ENCODE data around the gene HOXD8.

Gene HOXD8

GRCh38 chr2:176146101-176146500, 16.6 kb downstream of the HOXD8 start:
- no peak for TF ChIP-seq CTCF (IDR thresholded peaks at IDR 0.05; ENCODE audit: extremely low read depth, missing control alignments)
- no peak for DNase-seq (ENCODE audit: low spot score)

GRCh38 chr2:176146645-176147044, 17.1 kb downstream of the HOXD8 start:
- DNase-seq (ENCODE audit: low spot score) = no peak

DNA sequence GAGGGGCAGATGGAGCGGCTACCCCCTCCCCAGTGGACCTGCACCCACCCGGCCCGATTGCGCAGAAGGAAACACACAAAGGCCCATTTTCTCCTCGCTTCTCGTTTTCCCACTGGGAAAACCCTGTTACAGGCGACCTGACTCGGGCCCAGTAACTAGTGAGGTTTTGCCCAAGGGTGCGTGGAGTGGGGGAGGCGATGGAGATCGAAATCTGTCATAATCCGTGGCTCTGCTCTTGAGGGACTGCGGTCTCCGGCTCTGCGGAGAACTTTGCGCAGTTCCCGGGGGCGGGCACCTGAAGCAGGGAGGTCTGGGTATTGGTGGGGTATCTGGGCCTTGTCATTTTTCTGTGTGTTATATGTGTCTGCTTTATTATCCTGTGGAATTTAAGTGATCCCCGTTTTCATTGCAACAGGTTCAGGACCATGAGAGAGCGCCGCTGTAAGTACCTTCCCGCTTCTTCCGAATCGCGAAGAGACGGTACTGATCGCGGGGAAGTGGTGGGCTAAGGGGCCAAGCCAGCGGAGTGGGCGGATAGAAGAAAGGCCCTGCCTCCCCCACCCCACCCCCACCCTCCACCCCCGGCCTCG, 17.8 kb downstream of the HOXD8 start:
- no peak for TF ChIP-seq CTCF (IDR thresholded peaks at IDR 0.05; ENCODE audit: extremely low read depth, missing control alignments)
- DNase-seq (ENCODE audit: low spot score) = no peak

More at GRCh38 chr2:176146645-176147044, 17.1 kb downstream of the HOXD8 start:
- TF ChIP-seq CTCF (IDR thresholded peaks at IDR 0.05; ENCODE audit: extremely low read depth, missing control alignments) = no peak

DNA sequence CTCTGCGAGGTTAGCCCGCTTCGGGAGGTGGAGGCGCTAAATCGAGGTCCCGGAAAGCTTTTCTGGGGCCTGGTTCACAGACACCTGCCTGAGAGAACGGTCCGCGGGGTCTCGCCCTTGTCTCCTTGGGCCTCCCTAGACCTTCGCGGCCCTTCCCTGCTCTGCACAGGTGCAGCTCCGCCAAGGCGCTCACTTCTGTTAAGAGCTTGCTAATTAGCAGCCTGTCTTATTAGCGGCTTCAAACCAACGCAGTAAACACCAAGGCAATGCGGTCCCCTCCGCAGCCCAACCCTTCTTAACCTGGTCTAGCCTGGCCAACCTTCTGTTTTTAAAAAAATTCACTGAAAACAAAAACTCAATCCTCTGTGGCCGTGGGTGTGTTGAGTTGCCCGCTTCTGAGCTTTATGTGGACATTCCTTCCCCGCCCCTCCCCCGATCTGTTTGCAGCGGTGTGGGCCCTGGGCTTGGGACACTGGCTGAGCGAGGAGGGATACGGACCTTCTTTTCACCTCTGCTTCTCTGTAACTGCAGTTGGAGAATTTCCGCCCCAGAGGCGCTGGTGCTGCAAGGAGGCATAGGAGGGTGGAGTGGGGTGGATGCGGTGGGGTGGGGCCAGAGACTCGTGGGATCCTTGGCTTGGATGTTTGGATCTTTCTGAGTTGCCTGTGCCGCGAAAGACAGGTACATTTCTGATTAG, 18.4 kb downstream of the HOXD8 start:
- no peak for TF ChIP-seq CTCF (IDR thresholded peaks at IDR 0.05; ENCODE audit: extremely low read depth, missing control alignments)
- no peak for DNase-seq (ENCODE audit: low spot score)

- TF ChIP-seq CTCF (IDR thresholded peaks at IDR 0.05; ENCODE audit: extremely low read depth, missing control alignments) = no peak
- DNase-seq (ENCODE audit: low spot score) = no peak
These were observed 19.4 kb downstream of the HOXD8 start for GRCh38 chr2:176148751-176149421.

GRCh38 chr2:176149481-176149938, 20.0 kb downstream of the HOXD8 start:
- no peak for TF ChIP-seq CTCF (IDR thresholded peaks at IDR 0.05; ENCODE audit: extremely low read depth, missing control alignments)
- no peak for DNase-seq (ENCODE audit: low spot score)

DNA sequence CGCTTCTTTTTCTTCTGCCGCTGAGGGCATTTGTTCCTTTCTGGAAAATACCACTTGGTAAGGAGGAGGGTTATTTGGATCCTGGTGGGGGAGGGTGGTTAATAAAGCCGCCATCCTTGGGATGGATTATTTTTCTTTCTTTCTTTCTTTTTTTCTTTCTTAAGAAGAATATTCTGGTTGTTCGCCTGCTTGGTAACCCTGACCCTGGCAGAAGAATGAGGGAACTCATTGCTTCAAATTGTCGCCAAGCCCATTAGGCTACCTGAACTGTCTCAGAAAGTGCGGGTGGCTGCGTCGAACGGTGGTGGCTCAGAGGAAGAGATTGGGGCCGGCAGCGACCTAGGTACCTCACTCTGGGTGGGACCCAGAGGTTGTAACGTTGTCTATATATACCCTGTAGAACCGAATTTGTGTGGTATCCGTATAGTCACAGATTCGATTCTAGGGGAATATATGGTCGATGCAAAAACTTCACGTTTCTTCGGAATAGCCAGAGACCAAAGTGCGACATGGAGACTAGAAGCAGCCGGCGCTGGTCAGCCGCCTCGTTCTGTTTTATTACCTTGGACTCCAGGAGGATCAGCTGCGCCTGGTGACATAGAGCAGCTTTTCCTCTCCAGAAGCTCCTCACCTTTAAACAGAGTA, 20.6 kb downstream of the HOXD8 start:
- DNase-seq (ENCODE audit: low spot score) = no peak
- no peak for TF ChIP-seq CTCF (IDR thresholded peaks at IDR 0.05; ENCODE audit: extremely low read depth, missing control alignments)
